Transverse colon (tissue), 4 donors: ENCODE results near the gene P2RY2. TPM values are rescaled to one million over a fixed set of nuclear protein-coding genes. Genes with fewer than 3 reads are reported as not detected.
A peak's percentile ranks its signal among the peaks of the same experiment; 100 is the strongest.

Experiments used
- DNase-seq: peaks from one replicate; pipeline ENCODE4 v3.0.0-alpha.2; 2019
- H3K27ac ChIP-seq, 4 donors: fragments of 200-600 bp; sonication (generic); 2 replicates each; pipeline ENCODE4 v1.5.1; 2016 to 2018; ENCODE audit warnings: inconsistent platforms in 4 of 4
- H3K27me3 ChIP-seq: fragments of 200-600 bp; sonication (generic); 2 replicates; pipeline ENCODE4 v1.5.1; 2017; ENCODE audit warnings: inconsistent platforms
- H3K36me3 ChIP-seq, 4 donors: fragments of 200-600 bp; sonication (generic); 2 replicates each; pipeline ENCODE4 v1.5.1; 2017 to 2019; ENCODE audit warnings: inconsistent platforms in 4 of 4
- H3K4me1 ChIP-seq, 4 donors: fragments of 200-600 bp; sonication (generic); 2 replicates each; pipeline ENCODE4 v1.5.1; 2017 to 2020; ENCODE audit warnings: inconsistent platforms in 4 of 4
- H3K4me3 ChIP-seq, 4 donors: fragments of 200-600 bp; sonication (generic); 1 replicate in 1 of 4; 2 replicates in 3 of 4; pipeline versions ENCODE4 v1.5.1 to v1.6.1; 2017 to 2019; ENCODE audit warnings: inconsistent platforms in 4 of 4
- H3K9me3 ChIP-seq, 2 donors: fragments of 200-600 bp; sonication (generic); 2 replicates each; pipeline ENCODE4 v1.5.1; 2017 to 2019; ENCODE audit warnings: inconsistent platforms in 2 of 2
- EP300 ChIP-seq: sonication (generic); formaldehyde crosslinking; IDR thresholded peaks from one replicate; pipeline ENCODE4 v1.6.1; 2017; ENCODE audit warnings: antibody characterized with exemption, low read depth
- POLR2A ChIP-seq: fragments of 450-650 bp; IDR thresholded peaks from one replicate; pipeline ENCODE4 v1.6.1; 2016; ENCODE audit warnings: antibody characterized with exemption, mild to moderate bottlenecking, moderate library complexity
- POLR2AphosphoS5 ChIP-seq, 3 donors: sonication (generic); formaldehyde crosslinking; IDR thresholded peaks; one replicate each; pipeline ENCODE4 v1.6.1; 2016; ENCODE audit warnings: antibody characterized with exemption in 3 of 3
- WGBS, 2 donors: methylation state at CpG; one replicate each; pipeline ENCODE4 v1.1.5; 2018; ENCODE audit warnings: low coverage in 1 of 2; 5-methylcytosine and 5-hydroxymethylcytosine counted together
- in situ Hi-C, 4 donors: fragments of 200-750 bp; cut with MboI; loops; one replicate each; pipeline versions ENCODE4 v1.15.0 to v1.15.1; 2017; ENCODE audit warnings: low sequenced_read_pairs in 3 of 4, low pct_ligation_motif_present in 1 of 4, low pct_unique_long_range_greater_than_20kb in 1 of 4
- intact Hi-C: fragments of 100-400 bp; cut with DNase I; formaldehyde crosslinking; loops from one replicate; pipeline ENCODE4 v1.15.1; 2023; ENCODE audit warnings: low total_unique reads
- total RNA-seq, 4 donors: library from RNA; depleted of rRNA; stranded (reverse); fragments of >200 nt; gene quantifications; one replicate each; pipeline ENCODE4 v1.1.0, GENCODE V29; 2016
- TF ChIP-seq, protein P1 (sequence below), 5 experiments: fragments of 200-600 bp in 3 of 5; fragments of 450-650 bp in 2 of 5; sonication (generic) in 3 of 5; IDR thresholded peaks; 1 replicate in 2 of 5; 2 replicates in 3 of 5; pipeline ENCODE4 v1.5.1; 2016 to 2017; ENCODE audit warnings: antibody characterized with exemption in 5 of 5, inconsistent platforms in 3 of 5, mild to moderate bottlenecking in 2 of 5, moderate library complexity in 1 of 5

Gene P2RY2
- total RNA-seq, 4 donors from 2014 or later: 8.6 to 21.4 (median 12.6) TPM

DNA sequence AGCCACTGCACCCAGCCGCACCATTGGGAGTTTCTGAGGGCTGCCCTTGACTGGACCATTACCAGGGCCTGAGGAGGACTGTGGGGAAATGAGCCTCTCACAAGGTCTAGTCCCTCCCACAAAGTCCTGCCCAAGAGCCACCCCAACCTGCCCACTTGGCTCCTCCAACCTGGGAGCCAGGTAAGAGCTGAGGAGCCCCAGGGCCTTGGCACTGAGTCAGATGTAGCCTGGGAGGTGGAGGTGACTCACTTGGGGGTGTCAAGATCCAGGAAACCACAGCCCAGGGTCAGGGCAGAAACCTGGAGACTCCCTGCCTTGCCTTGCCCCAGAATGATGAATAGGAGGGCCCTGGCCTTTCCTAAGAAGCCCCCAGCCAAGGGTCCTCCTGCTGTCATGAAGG, 25.8 kb upstream of the P2RY2 start:
- H3K36me3 ChIP-seq: no peaks in the 10 kb centered on the region
- peaks cover 6 to 45% (median 20%) of the 10 kb centered on the region in 4 donors for H3K4me1 ChIP-seq
- 100% methylated on average over 1 of the region's 1 CpG; no CpG with 5 or more reads in 1 of the 2 donors for WGBS, 2 donors
- DNase-seq: no peak
- intact Hi-C loops (loop anchor here (10.0 kb wide), 1 partner anchor 93 kb away; no protein-coding TSS in a partner anchor), in situ Hi-C loops (no loop called here)
- H3K27me3 ChIP-seq: no peaks in the 10 kb centered on the region
- H3K9me3 ChIP-seq: no peaks in the 10 kb centered on the region
- H3K4me3 ChIP-seq: no peak overlapping the region
- TF ChIP-seq, protein P1, sequence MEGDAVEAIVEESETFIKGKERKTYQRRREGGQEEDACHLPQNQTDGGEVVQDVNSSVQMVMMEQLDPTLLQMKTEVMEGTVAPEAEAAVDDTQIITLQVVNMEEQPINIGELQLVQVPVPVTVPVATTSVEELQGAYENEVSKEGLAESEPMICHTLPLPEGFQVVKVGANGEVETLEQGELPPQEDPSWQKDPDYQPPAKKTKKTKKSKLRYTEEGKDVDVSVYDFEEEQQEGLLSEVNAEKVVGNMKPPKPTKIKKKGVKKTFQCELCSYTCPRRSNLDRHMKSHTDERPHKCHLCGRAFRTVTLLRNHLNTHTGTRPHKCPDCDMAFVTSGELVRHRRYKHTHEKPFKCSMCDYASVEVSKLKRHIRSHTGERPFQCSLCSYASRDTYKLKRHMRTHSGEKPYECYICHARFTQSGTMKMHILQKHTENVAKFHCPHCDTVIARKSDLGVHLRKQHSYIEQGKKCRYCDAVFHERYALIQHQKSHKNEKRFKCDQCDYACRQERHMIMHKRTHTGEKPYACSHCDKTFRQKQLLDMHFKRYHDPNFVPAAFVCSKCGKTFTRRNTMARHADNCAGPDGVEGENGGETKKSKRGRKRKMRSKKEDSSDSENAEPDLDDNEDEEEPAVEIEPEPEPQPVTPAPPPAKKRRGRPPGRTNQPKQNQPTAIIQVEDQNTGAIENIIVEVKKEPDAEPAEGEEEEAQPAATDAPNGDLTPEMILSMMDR (IDR thresholded peaks at IDR 0.05): no peak
- TF ChIP-seq POLR2A (no peak), EP300 (no peak), POLR2AphosphoS5 (IDR thresholded peaks at IDR 0.05) (no peak)
- no peak overlapping the region for H3K27ac ChIP-seq

DNA sequence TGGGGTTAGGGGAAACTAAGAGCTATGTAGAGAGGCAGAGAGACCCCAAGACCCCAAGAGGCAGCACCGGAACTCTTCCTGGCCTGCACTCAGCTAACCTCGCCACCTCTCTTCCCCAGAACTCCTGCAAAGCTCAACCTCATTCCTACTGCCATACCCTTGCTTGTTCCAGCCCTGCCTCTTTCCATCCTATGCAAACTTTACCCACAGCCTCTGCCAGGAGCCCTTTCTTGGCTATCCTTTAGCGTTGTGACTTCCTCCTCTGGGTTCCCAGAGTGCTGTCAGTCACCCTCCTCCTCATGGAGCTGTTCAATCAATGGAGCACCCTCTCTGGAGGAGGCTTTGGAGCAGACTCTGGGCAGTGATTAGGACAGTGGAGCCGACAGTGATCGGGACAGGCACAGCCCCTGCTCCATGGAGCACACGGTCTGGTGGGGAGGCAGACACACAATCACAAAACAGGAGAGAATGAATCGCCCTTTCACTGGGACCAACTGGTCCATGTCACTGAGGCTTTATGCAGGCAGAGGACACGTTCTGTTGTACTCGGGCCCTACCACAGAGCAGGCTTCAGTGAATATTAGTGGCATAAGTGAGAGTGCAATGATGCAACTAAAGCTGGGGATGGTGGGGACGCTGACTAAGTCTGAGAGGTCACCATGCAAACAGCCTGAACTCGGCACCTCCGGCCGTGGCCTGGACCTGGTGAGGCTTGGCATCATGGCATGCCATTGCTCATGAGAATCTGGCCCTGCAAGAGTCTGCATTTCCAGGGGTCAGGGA, 24.6 kb upstream of the P2RY2 start:
- intact Hi-C loops (loop anchor here (10.0 kb wide), 1 partner anchor 91 kb away; no protein-coding TSS in a partner anchor), in situ Hi-C loops (no loop called here)
- Histone ChIP-seq H3K4me1 (peaks cover 9 to 55% (median 23%) of the 10 kb centered on the region in 4 donors), H3K9me3 (no peaks in the 10 kb centered on the region), H3K4me3 (no peak overlapping the region), H3K27ac (peak overlapping the region; percentile 59 to 84 (median 64)), H3K36me3 (no peaks in the 10 kb centered on the region), H3K27me3 (no peaks in the 10 kb centered on the region)
- peak; percentile 12 for DNase-seq
- WGBS, 2 donors: 0 to 72% methylated on average over 1 to 13 of the region's 13 CpGs
- TF ChIP-seq EP300 (no peak), POLR2A (no peak), POLR2AphosphoS5 (IDR thresholded peaks at IDR 0.05) (no peak)
- TF ChIP-seq, protein P1 (IDR thresholded peaks at IDR 0.05): no peak

DNA sequence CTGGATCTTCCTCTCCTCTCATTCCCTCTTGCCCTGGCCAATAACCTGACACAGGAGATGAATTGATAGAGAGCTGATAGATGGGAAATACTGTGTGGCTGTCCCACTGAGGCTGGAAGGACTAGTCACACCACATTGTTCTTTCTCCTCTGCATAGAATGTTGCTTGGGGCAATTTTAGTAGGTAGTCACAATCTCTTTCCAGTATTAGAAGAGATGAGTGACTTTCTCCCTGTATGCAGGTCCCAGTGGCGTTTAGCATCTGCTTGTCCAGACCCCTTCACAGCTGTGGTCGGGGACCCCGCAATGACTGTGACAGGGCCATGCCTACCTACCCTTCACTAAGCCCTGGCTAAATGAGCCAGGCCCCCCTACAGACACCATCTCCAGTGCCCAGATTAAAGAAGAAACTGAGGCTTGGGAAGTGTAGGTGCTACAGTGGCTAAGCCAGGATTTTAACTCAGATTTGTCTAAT, 24.0 kb upstream of the P2RY2 start:
- Histone ChIP-seq H3K27me3 (no peaks in the 10 kb centered on the region), H3K36me3 (no peaks in the 10 kb centered on the region), H3K27ac (peak overlapping the region; percentile 59 to 84 (median 64)), H3K9me3 (no peaks in the 10 kb centered on the region), H3K4me1 (peaks cover 9 to 55% (median 23%) of the 10 kb centered on the region in 4 donors), H3K4me3 (no peak overlapping the region)
- WGBS, 2 donors: 74% methylated on average over 3 of the region's 3 CpGs; no CpG with 5 or more reads in 1 of the 2 donors
- intact Hi-C loops (loop anchor here (10.0 kb wide), 1 partner anchor 91 kb away; no protein-coding TSS in a partner anchor), in situ Hi-C loops (no loop called here)
- no peak for TF ChIP-seq POLR2AphosphoS5 (IDR thresholded peaks at IDR 0.05)
- TF ChIP-seq, protein P1 (IDR thresholded peaks at IDR 0.05): no peak
- TF ChIP-seq POLR2A: no peak
- TF ChIP-seq EP300: no peak
- peak; percentile 7 for DNase-seq

DNA sequence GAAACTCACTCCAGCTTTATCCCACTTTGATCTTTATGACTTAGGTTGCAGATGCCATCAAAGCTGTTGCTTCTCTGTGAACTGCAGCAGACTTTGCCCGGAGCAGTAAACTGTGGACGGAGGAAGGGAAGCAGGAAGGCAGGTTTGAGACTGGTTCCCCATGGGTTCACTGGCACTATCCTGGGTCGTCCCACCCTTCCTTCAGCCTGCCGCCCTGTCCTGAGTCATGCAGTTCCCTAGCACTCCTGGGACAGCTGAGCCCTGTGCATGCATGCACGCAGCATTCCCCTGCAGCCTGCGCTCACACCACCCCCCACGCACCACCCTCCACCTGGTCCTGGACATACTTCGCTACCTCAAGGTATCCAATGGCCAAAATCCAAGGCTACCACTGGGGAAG, 23.5 kb upstream of the P2RY2 start:
- Histone ChIP-seq H3K27me3 (no peaks in the 10 kb centered on the region), H3K9me3 (no peaks in the 10 kb centered on the region), H3K4me3 (no peak overlapping the region), H3K4me1 (peaks cover 9 to 55% (median 23%) of the 10 kb centered on the region in 4 donors), H3K36me3 (no peaks in the 10 kb centered on the region), H3K27ac (peak overlapping the region; percentile 83 to 87 (median 86))
- intact Hi-C loops: loop anchor here (10.0 kb wide), 1 partner anchor 90 kb away; no protein-coding TSS in a partner anchor
- in situ Hi-C loops: no loop called here
- peak; percentile 91 for DNase-seq
- TF ChIP-seq POLR2A (no peak), EP300 (peak; percentile 2), POLR2AphosphoS5 (IDR thresholded peaks at IDR 0.05) (peak in 2 of 3 donors; percentile 65 to 78)
- TF ChIP-seq, protein P1 (IDR thresholded peaks at IDR 0.05): no peak
- WGBS, 2 donors: 8 to 45% methylated on average over 2 to 8 of the region's 8 CpGs
